CD4-positive, CD25-positive, alpha-beta regulatory T cell (primary cell): ENCODE measurements around the gene APOBEC3G. TPM values are rescaled to one million over a fixed set of nuclear protein-coding genes. Genes with fewer than 3 reads are reported as not detected.
A peak's percentile ranks its signal among the peaks of the same experiment; 100 is the strongest.
"Not testable (repeated sequence)": the region's sequence is repeated elsewhere in the genome, so short reads cannot be mapped to it uniquely, and the experiment has no call there.

Experiments used
- ATAC-seq, 2 donors: fragments of 150-1000 bp; cut with Tn5 transposase; one replicate each; pipeline ENCODE4 v1.10.0; 2021; ENCODE audit warnings: low read depth in 2 of 2, moderate number of reproducible peaks in 2 of 2, moderate library complexity in 1 of 2
- DNase-seq, 3 donors: peaks; one replicate each; pipeline versions ENCODE4 v3.0.0 to v3.0.0-alpha.2; 2012 to 2022; ENCODE audit warnings: mixed read lengths in 1 of 3
- H3K27ac ChIP-seq: one replicate; pipeline ENCODE4 v1.7.0; 2013; ENCODE audit warnings: mild to moderate bottlenecking, low read length; ENCODE audit not compliant: insufficient read depth, poor library complexity, severe bottlenecking
- H3K27me3 ChIP-seq: one replicate; pipeline ENCODE4 v1.7.0; 2013; ENCODE audit warnings: low read length; ENCODE audit not compliant: control insufficient read depth, insufficient read depth
- H3K36me3 ChIP-seq: one replicate; pipeline ENCODE4 v1.7.0; 2013; ENCODE audit warnings: mild to moderate bottlenecking, low read length, moderate library complexity; ENCODE audit not compliant: control insufficient read depth, insufficient read depth
- H3K4me1 ChIP-seq: 2 replicates; pipeline ENCODE4 v1.7.0; 2013; ENCODE audit warnings: mild to moderate bottlenecking, low read length; ENCODE audit not compliant: insufficient read depth, control insufficient read depth, poor library complexity, severe bottlenecking
- H3K4me3 ChIP-seq: one replicate; pipeline ENCODE4 v1.7.0; 2013; ENCODE audit warnings: low read depth, mild to moderate bottlenecking, low read length, moderate library complexity
- H3K9me3 ChIP-seq, 2 experiments: 1 replicate in 1 of 2; 2 replicates in 1 of 2; pipeline ENCODE4 v1.7.0; 2013; ENCODE audit warnings: low read length in 2 of 2, mild to moderate bottlenecking in 1 of 2, moderate library complexity in 1 of 2; ENCODE audit not compliant: control insufficient read depth in 2 of 2
- H3K27ac Mint-ChIP-seq, 3 donors: one replicate each; pipeline ENCODE4 v1.8.0; 2020 to 2022; ENCODE audit warnings: mild to moderate bottlenecking in 3 of 3, mixed read lengths in 3 of 3, moderate library complexity in 2 of 3
- H3K27me3 Mint-ChIP-seq: one replicate; pipeline ENCODE4 v1.8.0; 2022; ENCODE audit warnings: mild to moderate bottlenecking, mixed read lengths
- H3K36me3 Mint-ChIP-seq: one replicate; pipeline ENCODE4 v1.8.0; 2020; ENCODE audit warnings: mixed read lengths
- H3K4me1 Mint-ChIP-seq, 4 donors: one replicate each; pipeline ENCODE4 v1.8.0; 2020 to 2022; ENCODE audit warnings: mixed read lengths in 4 of 4, mild to moderate bottlenecking in 1 of 4
- H3K4me3 Mint-ChIP-seq, 4 donors: one replicate each; pipeline ENCODE4 v1.8.0; 2020 to 2022; ENCODE audit warnings: mild to moderate bottlenecking in 4 of 4, mixed read lengths in 4 of 4, moderate library complexity in 3 of 4
- H3K9me3 Mint-ChIP-seq, 7 donors: one replicate each; pipeline ENCODE4 v1.8.0; 2020 to 2022; ENCODE audit warnings: mixed read lengths in 7 of 7, mild to moderate bottlenecking in 3 of 7, moderate library complexity in 2 of 7
- polyA plus RNA-seq, 4 donors: library from polyadenylated mRNA; unstranded; fragments of 300-500 nt; fragmentation: Illumina TruSeq; gene quantifications; one replicate each; pipeline ENCODE4 v1.2.3, GENCODE V29; 2021
- total RNA-seq: library from RNA; stranded (reverse); gene quantifications from one replicate; pipeline ENCODE4 v1.2.3, GENCODE V29; 2022

APOBEC3G gene
- total RNA-seq (49.0 TPM), polyA plus RNA-seq (100 to 1,000 TPM in 1 of 4 donors, 10 to 100 TPM in 3; 51.0 to 105 (median 75.6) TPM)

DNA sequence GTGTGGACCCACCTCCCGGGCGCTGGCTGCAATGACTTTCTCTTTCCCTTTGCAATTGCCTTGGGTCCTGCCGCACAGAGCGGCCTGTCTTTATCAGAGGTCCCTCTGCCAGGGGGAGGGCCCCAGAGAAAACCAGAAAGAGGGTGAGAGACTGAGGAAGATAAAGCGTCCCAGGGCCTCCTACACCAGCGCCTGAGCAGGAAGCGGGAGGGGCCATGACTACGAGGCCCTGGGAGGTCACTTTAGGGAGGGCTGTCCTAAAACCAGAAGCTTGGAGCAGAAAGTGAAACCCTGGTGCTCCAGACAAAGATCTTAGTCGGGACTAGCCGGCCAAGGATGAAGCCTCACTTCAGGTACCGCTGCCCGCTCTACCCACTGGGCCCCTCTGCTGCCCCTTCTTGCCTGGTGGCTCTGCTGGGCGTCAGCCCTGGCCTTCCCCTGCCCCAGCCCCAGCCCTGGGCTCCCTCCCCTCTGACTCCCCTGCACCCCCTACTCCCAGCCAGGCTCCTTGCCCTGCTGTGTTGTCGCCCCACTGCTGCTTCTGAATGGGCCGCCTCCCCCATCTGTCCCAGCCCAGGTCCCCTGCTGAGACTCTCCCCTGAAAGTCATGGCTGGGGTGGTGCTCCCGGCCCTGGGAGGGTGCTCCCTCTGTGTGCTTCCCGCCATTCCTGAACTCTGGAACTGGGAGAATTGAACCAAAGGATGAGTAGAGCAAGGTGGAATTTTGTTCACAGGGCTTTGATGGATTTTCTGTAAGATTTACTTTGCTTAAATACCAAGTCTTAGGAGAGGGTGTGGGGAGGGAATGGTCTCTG lies at the start of gene APOBEC3G:
Gene APOBEC3G (plus strand): TSS at position 250 of the 815 bp plus-strand sequence. CDS start 87 bp downstream, at position 337.
- not testable (repeated sequence) for H3K9me3 Mint-ChIP-seq, H3K27me3 Mint-ChIP-seq, H3K27me3 ChIP-seq, H3K9me3 ChIP-seq
- Mint-ChIP-seq H3K4me3 (peak within 1 kb of the TSS; percentile 85 to 96 (median 92)), H3K36me3 (peaks cover 12% of the 10 kb centered on the region), H3K27ac (peak within 1 kb of the TSS; percentile 91 to 96 (median 91)), H3K4me1 (peaks cover 0 to 58% (median 29%) of the 10 kb centered on the region in 4 donors)
- Histone ChIP-seq H3K4me3 (peak within 1 kb of the TSS; percentile 85), H3K27ac (peak within 1 kb of the TSS; percentile 85), H3K4me1 (peaks cover 32% of the 10 kb centered on the region), H3K36me3 (peaks cover 13% of the 10 kb centered on the region)
- ATAC-seq = peak; percentile 92 to 95
- DNase-seq = peak; percentile 40 to 79 (median 49)

- Histone ChIP-seq H3K36me3 (peaks cover 10% of the 10 kb centered on the region), H3K4me1 (peaks cover 22% of the 10 kb centered on the region), H3K27me3 (no peaks in the 10 kb centered on the region), H3K27ac (peak overlapping the region; percentile 14), H3K4me3 (no peak overlapping the region), H3K9me3 (no peaks in the 10 kb centered on the region)
- Mint-ChIP-seq H3K27me3 (no peaks in the 10 kb centered on the region), H3K36me3 (peaks cover 9% of the 10 kb centered on the region), H3K27ac (peak overlapping the region in 2 of 3 donors; percentile 80 to 88), H3K4me1 (peaks cover 4 to 53% (median 24%) of the 10 kb centered on the region in 4 donors), H3K9me3 (no peaks in the 10 kb centered on the region), H3K4me3 (peak overlapping the region in 1 of 4 donors; percentile 41)
- no peak for DNase-seq
- ATAC-seq = no peak
These were observed 49.4 kb upstream of the APOBEC3G start for GRCh38 chr22:39027717-39028116.

DNA sequence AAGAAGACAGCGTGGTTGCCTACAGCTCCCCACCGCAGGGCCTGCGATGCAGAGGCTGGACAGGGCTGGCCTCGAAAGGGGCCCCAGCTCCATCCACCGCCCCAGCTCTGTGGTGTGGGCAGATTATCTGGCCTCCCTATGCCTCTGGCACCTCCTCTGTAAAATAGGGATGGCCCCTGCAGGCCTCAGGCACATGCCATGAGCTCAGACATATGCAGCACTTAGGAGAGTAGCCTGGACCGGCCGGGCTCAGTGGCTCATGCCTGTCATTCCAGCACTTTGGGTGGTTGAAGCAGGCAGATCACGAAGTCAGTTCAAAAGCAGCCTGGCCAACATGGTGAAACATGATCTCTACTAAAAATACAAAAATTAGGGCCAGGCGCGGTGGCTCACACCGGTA lies 48.8 kb upstream of the APOBEC3G start:
- Histone ChIP-seq H3K27me3 (no peaks in the 10 kb centered on the region), H3K9me3 (no peaks in the 10 kb centered on the region), H3K27ac (no peak overlapping the region), H3K36me3 (peaks cover 10% of the 10 kb centered on the region), H3K4me3 (no peak overlapping the region), H3K4me1 (peaks cover 21% of the 10 kb centered on the region)
- Mint-ChIP-seq H3K4me3 (no peak overlapping the region), H3K36me3 (peaks cover 9% of the 10 kb centered on the region), H3K27ac (peak overlapping the region in 2 of 3 donors; percentile 80 to 88), H3K9me3 (no peaks in the 10 kb centered on the region), H3K4me1 (peaks cover 3 to 49% (median 23%) of the 10 kb centered on the region in 4 donors), H3K27me3 (no peaks in the 10 kb centered on the region)
- DNase-seq = no peak
- no peak for ATAC-seq

GRCh38 chr22:39029227-39029626 lies 47.8 kb upstream of the APOBEC3G start:
- Mint-ChIP-seq H3K4me3 (no peak overlapping the region), H3K36me3 (peaks cover 6% of the 10 kb centered on the region), H3K4me1 (peaks cover under 1 to 42% (median 17%) of the 10 kb centered on the region in 4 donors), H3K27me3 (no peaks in the 10 kb centered on the region), H3K9me3 (peaks cover 0 to 1% (median 0%) of the 10 kb centered on the region in 7 donors), H3K27ac (no peak overlapping the region)
- no peak for ATAC-seq
- peaks cover 13% of the 10 kb centered on the region for H3K4me1 ChIP-seq
- no peak for DNase-seq
- H3K4me3 ChIP-seq = no peak overlapping the region
- H3K36me3 ChIP-seq = peaks cover 2% of the 10 kb centered on the region
- H3K27ac ChIP-seq = no peak overlapping the region
- no peaks in the 10 kb centered on the region for H3K9me3 ChIP-seq
- H3K27me3 ChIP-seq = no peaks in the 10 kb centered on the region

DNA sequence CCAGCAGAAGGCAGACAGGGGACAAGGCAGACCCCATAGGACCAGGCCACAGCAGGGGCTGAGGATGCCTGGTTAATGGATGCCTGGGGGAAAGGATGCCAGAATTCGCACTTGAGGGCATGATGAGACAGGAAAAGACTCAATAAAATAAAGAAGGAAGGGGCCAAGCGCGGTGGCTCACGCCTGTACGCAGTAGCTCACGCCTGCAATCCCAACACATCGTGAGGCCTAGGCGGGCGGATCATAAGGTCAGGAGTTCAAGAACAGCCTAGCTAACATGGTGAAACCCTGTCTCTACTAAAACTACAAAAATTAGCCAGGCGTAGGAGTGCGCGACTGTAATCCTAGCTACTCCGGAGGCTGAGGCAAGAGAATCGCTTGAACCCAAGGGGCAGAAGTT lies 46.4 kb upstream of the APOBEC3G start:
- peaks cover 0 to 27% (median 10%) of the 10 kb centered on the region in 4 donors for H3K4me1 Mint-ChIP-seq
- Histone ChIP-seq H3K27ac (no peak overlapping the region), H3K9me3 (no peaks in the 10 kb centered on the region), H3K27me3 (no peaks in the 10 kb centered on the region), H3K4me3 (no peak overlapping the region), H3K4me1 (peaks cover 2% of the 10 kb centered on the region), H3K36me3 (no peaks in the 10 kb centered on the region)
- DNase-seq (no peak), ATAC-seq (no peak)
- no peaks in the 10 kb centered on the region for H3K27me3 Mint-ChIP-seq
- H3K27ac Mint-ChIP-seq = no peak overlapping the region
- peaks cover 0 to 1% (median 0%) of the 10 kb centered on the region in 7 donors for H3K9me3 Mint-ChIP-seq
- H3K4me3 Mint-ChIP-seq = no peak overlapping the region
- H3K36me3 Mint-ChIP-seq = peaks cover 7% of the 10 kb centered on the region

- H3K36me3 ChIP-seq, H3K9me3 ChIP-seq, H3K36me3 Mint-ChIP-seq, H3K4me3 ChIP-seq, H3K4me1 ChIP-seq, H3K9me3 Mint-ChIP-seq, H3K27me3 ChIP-seq, ATAC-seq, H3K4me3 Mint-ChIP-seq, DNase-seq, H3K27ac ChIP-seq, H3K27me3 Mint-ChIP-seq: not testable (repeated sequence)
- H3K4me1 Mint-ChIP-seq = peaks cover 0 to 24% (median 6%) of the 10 kb centered on the region in 4 donors
- H3K27ac Mint-ChIP-seq = peak overlapping the region in 1 of 3 donors; percentile 29
These were observed 45.4 kb upstream of the APOBEC3G start for GRCh38 chr22:39031434-39032295.

GRCh38 chr22:39037071-39037470 lies 40.0 kb upstream of the APOBEC3G start:
- H3K9me3 ChIP-seq, H3K9me3 Mint-ChIP-seq, DNase-seq, H3K27me3 ChIP-seq, H3K4me3 ChIP-seq, H3K36me3 Mint-ChIP-seq, H3K36me3 ChIP-seq, ATAC-seq, H3K27me3 Mint-ChIP-seq, H3K27ac ChIP-seq: not testable (repeated sequence)
- peak overlapping the region in 2 of 3 donors; percentile 56 to 87 for H3K27ac Mint-ChIP-seq
- H3K4me3 Mint-ChIP-seq = peak overlapping the region in 1 of 4 donors; percentile 70
- peaks cover 13% of the 10 kb centered on the region for H3K4me1 ChIP-seq
- H3K4me1 Mint-ChIP-seq = peaks cover 6 to 40% (median 17%) of the 10 kb centered on the region in 4 donors
